ENCODE data around the gene CADM1. TPM values are rescaled to one million over a fixed set of nuclear protein-coding genes. Genes with fewer than 3 reads are reported as not detected.

Gene CADM1
- total and polyA plus RNA-seq, 4 donors: 13.0 to 40.6 (median 28.9) TPM

DNA sequence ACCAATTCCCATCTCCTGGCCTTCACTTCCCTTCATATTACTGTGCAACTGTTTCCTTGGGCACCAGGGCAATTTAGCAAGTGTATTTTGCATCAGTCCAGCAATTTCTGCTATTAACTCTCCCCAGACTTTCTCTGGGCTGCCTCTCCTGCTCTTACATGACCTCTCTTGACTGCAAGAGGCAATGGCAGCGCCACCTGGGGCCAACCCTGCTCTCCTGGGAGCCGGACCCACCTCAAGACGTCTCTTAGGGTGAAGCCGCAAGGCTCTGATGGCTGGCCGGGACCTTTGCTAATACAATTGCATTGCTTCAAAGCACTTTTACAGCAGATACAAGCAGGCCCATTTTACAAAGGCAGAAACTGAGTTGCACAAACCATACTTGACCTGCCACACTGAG, 360.2 kb downstream of the CADM1 start:
- TF ChIP-seq RAD21 (IDR thresholded peaks at IDR 0.05): no peak
- no peak for TF ChIP-seq FOXA2 (IDR thresholded peaks at IDR 0.05)
- TF ChIP-seq REST (IDR thresholded peaks at IDR 0.05): no peak
- TF ChIP-seq CTCF (IDR thresholded peaks at IDR 0.05; ENCODE audit: low read depth, low read length, missing input control): no peak
- TF ChIP-seq, protein P1, sequence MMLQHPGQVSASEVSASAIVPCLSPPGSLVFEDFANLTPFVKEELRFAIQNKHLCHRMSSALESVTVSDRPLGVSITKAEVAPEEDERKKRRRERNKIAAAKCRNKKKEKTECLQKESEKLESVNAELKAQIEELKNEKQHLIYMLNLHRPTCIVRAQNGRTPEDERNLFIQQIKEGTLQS (IDR thresholded peaks at IDR 0.05): no peak
- TF ChIP-seq HNF4G (IDR thresholded peaks at IDR 0.05): no peak
- no peak for TF ChIP-seq HNF4A (conservative IDR thresholded peaks at IDR 0.05)
- no peak for TF ChIP-seq JUND (IDR thresholded peaks at IDR 0.05)
- no peaks in the 10 kb centered on the region for H3K27me3 ChIP-seq (ENCODE audit: control insufficient read depth in 4 of 4, insufficient read depth in 4 of 4, low read length in 3 of 4)
- DNase-seq (ENCODE audit: low spot score): no peak
- no peaks in the 10 kb centered on the region for H3K4me1 ChIP-seq (ENCODE audit: control insufficient read depth in 4 of 4, insufficient read depth in 4 of 4, low read length in 3 of 4)
- no peak overlapping the region for H3K9ac ChIP-seq (ENCODE audit: low read depth in 1 of 2, low read length in 2 of 2)
- 79% methylated on average over 5 of the region's 5 CpGs for WGBS
- H3K4me3 ChIP-seq (ENCODE audit: low read depth in 1 of 3, low read length in 3 of 3): no peak overlapping the region
- no peaks in the 10 kb centered on the region for H3K36me3 ChIP-seq (ENCODE audit: control insufficient read depth in 4 of 4, insufficient read depth in 3 of 4, low read depth in 1 of 4, low read length in 3 of 4)
- H3K27ac ChIP-seq (ENCODE audit: low read depth in 1 of 2, low read length in 2 of 2): no peak overlapping the region
- H3K9me3 ChIP-seq (ENCODE audit: control insufficient read depth in 4 of 4, low read length in 3 of 4): no peaks in the 10 kb centered on the region

- Histone ChIP-seq H3K27ac (ENCODE audit: low read depth in 1 of 2, low read length in 2 of 2) (no peak overlapping the region), H3K9ac (ENCODE audit: low read depth in 1 of 2, low read length in 2 of 2) (no peak overlapping the region), H3K9me3 (ENCODE audit: control insufficient read depth in 4 of 4, low read length in 3 of 4) (no peaks in the 10 kb centered on the region), H3K27me3 (ENCODE audit: control insufficient read depth in 4 of 4, insufficient read depth in 4 of 4, low read length in 3 of 4) (no peaks in the 10 kb centered on the region), H3K4me3 (ENCODE audit: low read depth in 1 of 3, low read length in 3 of 3) (no peak overlapping the region), H3K36me3 (ENCODE audit: control insufficient read depth in 4 of 4, insufficient read depth in 3 of 4, low read depth in 1 of 4, low read length in 3 of 4) (no peaks in the 10 kb centered on the region), H3K4me1 (ENCODE audit: control insufficient read depth in 4 of 4, insufficient read depth in 4 of 4, low read length in 3 of 4) (no peaks in the 10 kb centered on the region)
- WGBS: 86% methylated on average over 13 of the region's 13 CpGs
- TF ChIP-seq, protein P2, sequence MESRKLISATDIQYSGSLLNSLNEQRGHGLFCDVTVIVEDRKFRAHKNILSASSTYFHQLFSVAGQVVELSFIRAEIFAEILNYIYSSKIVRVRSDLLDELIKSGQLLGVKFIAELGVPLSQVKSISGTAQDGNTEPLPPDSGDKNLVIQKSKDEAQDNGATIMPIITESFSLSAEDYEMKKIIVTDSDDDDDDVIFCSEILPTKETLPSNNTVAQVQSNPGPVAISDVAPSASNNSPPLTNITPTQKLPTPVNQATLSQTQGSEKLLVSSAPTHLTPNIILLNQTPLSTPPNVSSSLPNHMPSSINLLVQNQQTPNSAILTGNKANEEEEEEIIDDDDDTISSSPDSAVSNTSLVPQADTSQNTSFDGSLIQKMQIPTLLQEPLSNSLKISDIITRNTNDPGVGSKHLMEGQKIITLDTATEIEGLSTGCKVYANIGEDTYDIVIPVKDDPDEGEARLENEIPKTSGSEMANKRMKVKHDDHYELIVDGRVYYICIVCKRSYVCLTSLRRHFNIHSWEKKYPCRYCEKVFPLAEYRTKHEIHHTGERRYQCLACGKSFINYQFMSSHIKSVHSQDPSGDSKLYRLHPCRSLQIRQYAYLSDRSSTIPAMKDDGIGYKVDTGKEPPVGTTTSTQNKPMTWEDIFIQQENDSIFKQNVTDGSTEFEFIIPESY (IDR thresholded peaks at IDR 0.05): no peak
- TF ChIP-seq REST (IDR thresholded peaks at IDR 0.05) (no peak), FOXA2 (IDR thresholded peaks at IDR 0.05) (no peak), GABPA (IDR thresholded peaks at IDR 0.05 in 1 of 2, conservative IDR thresholded peaks at IDR 0.05 in 1 of 2) (no peak), CTCF (IDR thresholded peaks at IDR 0.05; ENCODE audit: low read depth, low read length, missing input control) (no peak), HNF4A (conservative IDR thresholded peaks at IDR 0.05) (no peak), JUND (IDR thresholded peaks at IDR 0.05) (no peak), RXRA (IDR thresholded peaks at IDR 0.05) (no peak), TAF1 (conservative IDR thresholded peaks at IDR 0.05) (no peak), SP1 (IDR thresholded peaks at IDR 0.05) (no peak), EGR1 (IDR thresholded peaks at IDR 0.05; ENCODE audit: low read depth in 2 of 2) (no peak), FOXA1 (IDR thresholded peaks at IDR 0.05) (no peak)
- TF ChIP-seq, protein P1 (IDR thresholded peaks at IDR 0.05): no peak
- DNase-seq (ENCODE audit: low spot score): no peak
Observed at GRCh38 chr11:115141231-115142114, 362.7 kb downstream of the CADM1 start.

All from liver (tissue), 9 donors.